Activated CD8-positive, alpha-beta memory T cell treated with anti-CD3 and anti-CD28 coated beads, Interleukin-2, amount 50 U/mL, for 24 hours (primary cell): ENCODE results near the gene KCNQ1OT1.

Experiments
- DNase-seq: peaks from one replicate; pipeline ENCODE4 v3.0.0-alpha.2; 2020; ENCODE audit errors: extremely low read depth

Gene KCNQ1OT1

DNA sequence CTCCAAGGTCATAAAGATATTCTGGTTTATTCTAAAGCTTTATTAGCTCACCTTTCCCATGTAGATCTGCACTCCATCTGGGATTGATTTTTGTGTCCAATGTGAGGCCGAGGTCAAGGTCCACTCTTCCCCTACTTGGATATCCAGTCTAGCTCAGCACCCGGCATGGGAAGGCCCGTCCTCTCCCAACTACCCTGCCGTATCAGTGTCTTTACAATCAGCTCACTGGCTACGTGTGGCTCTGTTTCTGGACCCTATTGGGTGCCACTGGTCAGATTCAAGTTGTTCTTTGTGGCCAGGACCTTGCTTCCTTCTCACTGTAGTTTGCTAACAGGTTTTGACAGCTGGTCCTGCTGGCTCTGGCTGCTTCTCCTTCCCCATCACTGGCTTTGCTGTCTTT, 30.9 kb downstream of the KCNQ1OT1 start:
- no peak for DNase-seq

DNA sequence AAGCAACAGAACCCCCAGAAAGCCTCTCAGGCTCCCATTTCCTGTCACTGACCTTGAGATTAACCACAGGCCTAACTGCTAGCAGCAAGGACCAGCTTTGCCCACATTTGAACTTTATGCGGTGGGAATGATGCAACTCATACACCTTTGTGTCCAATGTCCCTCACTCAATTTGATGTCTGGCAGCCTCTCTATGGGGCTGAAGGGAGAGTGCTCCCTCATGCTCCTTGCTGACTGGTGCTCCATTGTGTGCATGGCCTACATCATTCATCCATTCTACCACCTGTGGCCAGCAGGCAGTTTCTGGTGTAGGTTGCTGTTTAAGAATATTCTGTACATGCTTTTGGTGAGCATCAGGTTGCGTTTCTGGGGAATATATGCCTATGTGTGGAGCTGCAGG, 31.9 kb downstream of the KCNQ1OT1 start:
- DNase-seq, result no peak

DNA sequence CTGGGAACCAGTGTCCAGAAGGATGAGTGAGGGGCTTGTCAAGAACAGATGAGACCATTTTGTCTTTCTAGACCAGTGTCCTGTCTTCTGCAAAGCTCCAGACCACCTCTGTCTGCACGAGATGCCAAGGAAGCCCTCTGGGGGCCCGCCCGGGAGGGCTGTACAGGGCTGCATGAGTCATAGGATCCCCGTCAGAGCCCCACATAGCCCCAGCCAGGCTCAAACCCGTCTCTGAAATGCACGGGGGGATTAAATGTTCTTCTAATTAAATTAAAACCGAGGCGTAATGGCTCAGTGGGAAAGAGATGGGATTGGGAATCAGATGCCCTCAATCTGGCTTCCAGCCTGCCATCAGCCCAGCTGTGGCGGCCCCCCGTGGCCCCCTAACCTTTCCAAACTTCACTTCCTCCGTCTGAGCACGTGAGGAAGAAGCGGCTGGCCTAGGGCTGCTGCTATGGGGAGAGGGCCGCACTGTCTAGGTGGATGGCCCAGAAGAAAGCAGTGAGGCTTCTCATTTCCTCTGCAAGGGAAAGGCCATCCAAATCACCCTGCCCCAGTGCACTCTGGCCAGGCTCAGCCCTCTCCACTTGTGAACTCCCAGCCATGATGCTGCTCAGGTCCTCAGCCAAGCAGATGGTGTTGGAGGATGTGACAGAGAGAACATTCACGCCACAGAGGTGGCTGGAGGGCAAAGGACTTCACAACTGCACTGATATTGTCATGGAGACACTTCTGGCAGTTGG, 32.8 kb downstream of the KCNQ1OT1 start:
- DNase-seq, result no peak

DNA sequence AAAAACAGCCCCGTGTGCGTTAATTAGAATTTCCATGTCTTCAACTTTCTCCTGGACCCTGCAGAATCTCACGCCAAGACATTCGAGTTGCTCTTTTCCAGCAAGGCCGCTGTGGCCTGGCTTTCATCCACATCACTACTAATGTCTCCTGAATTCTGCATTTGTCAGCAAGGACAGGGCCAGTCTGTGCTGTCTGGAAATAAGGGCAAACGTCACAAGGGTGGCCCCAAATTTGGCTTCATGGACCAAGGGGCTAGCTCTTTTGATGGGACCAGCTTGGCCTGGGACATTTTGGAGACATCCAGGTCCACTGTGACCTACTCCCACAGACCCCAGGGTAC, 33.4 kb downstream of the KCNQ1OT1 start:
- DNase-seq, result no peak

DNA sequence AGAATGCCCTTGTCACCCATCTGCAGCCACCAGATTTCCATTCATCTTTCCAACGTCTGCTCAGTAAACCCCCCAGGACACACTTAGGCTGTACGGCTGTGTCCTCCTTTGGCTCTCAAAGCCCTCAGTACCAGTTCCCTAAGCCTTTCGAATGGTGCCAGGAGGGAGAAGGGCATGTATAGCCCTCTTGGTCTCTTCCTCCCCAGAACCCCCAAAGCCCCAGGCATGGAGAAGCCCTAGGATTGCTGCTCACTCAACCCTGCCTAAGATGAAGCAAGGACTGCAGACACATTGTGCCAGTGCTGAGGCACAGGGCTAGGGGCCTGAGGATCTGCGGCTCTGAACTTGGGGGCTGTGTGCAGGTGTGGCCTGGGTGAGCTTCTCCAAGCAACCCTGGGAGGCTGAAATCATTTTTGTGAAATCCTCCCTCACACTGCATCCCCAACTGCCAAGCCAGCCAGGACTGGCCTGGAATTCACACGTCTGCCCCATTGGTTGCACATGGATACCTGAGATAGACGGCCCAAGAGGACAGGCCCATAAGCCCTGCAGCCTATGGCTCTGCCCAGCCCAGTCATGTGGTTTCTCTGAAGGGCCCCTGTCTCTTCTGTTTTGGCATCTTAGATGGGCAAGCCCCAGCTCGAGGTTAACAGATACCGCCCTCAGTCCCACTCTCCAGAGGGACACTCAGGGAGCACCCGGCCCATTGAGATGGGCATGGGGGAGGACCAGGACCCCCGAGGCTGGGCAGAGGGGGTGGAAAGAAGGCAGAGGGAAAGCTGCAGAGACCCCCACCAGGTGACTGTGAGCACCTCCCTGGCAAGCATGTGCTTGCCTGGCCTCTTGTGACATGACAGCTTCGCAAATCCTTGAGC, 34.0 kb downstream of the KCNQ1OT1 start:
- no peak for DNase-seq

DNA sequence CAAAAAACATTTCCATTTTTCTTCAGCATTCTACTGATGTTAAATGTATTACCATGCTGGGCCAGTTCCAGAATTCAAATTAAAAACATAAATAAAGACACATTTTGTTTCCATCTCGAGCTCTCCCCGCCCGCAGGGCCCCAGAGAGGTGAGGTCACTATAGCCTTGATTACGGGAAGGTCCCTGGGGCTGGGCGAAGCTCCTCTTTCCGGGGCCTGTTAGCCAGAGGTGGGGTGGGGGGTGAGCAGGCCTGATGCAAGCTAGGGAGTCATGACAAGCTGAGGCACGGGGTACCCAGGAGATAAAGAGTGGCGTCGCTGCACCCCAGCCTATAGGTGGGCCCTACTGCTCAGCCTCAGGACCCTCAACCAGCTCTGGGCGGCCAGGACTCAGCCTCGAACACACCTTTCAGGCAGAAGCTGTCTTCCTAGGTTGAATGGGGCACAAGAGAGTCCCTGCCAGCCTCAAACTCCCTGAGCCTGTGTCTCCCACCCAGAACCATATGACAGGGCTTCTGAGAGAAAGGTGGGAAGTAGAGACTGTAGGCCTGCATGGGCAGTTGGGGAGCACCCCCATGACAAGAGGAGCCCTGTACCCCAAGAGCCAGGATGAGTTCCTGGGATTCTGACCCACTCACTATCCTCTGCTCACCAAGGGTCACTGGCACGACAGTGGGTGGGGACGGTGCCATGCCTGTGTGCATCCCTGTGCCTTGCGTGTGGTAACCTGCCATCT, 34.8 kb downstream of the KCNQ1OT1 start:
- no peak for DNase-seq

DNA sequence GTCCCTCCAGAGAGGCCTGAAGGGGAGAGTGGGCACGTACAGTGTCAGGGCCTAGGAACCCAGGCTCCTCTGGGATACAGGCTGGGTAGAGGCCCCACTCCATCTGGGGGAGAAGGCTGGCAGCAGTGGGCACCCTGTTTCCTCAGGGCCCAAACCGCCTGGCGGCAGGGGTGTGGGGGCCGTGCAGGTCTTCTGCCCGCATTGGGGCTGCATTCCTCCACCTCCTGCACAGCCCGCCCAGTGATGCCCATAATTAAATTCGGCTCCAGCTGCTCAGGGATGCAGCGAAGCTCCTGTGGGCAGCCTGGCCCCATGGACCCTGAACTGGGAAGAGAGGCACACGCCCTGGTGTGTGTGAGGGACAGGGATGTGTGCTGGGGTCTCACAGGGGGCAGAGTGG, 35.4 kb downstream of the KCNQ1OT1 start:
- DNase-seq, result no peak

DNA sequence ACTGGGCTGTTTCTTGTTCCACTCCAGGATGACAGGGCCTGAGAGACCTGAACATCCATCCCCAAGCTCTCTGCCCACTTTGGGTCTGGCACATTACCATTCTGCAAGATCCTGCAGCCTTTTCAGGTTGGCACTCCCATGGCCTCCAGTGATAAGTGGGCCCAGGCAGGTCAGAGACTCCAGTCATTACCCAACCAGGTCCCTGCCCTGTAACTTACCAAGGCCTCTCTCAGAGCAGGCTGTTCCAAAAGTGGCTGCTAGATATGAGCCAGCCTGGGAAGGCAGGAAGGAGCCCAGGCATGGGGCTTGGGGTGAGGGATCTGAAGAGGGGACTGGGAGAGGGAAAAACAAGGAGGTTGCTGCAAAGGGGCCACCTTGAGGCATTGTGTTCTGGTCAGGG, 35.9 kb downstream of the KCNQ1OT1 start:
- DNase-seq, result no peak

DNA sequence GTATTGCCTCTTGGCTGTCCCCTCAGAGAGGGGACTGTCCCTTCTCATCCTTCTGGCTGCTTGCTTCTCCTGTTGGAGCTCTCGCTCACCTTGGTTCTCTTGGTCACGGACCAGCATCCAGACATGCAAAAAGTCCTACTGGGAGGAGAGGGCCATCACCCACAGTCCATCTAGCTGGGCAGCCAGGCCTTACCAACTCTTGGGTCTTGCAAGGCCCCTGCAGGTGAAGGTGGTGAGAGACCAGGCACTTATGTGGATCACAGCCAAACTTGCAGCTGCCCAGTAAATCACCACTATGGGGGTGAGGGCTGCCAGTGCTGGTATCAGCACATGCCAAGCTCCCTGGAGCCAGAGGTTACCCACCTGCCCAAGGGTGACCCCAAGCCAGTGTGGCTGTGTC, 36.3 kb downstream of the KCNQ1OT1 start:
- no peak for DNase-seq

DNA sequence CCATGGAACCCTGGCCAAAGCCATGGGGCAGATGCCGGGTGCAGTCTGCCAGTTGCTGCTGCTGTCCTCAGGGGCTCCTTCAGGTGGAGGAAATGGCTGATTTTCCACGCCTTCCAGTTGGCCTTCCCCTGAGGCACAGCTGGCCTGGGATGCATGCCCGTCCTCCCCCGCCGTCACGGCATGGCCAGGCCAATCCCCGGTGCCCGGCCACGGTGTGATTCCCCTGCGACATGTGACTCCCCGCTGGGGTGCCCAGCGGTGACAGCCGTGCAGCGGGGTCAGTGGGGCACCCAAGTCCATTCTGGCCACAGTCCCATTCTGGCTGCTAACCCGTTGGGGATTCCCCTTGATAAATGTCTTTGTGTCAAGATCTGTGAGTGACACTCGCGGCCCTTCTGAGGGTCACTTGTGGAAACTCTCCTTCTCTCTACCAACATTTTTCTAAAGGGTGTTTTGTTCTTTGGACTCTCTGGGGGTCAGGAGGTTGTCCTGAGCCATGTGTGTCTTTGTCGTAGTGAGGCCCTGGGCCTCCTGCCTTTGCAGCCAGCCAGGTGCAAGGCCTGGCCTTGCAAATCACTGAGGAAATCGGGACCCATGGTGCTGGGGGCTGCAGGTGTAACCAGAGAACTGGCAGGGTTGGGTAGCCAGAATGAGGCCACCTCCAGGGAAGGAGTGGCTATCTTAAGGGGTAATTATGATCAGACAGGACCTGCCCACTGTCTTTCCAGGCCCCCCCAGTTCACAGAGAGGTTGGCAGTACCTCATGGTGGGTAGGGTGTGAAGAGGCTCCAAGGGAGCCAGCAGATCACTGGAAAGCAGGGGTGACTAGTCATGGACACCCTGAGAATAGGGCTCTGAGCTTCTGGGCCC, 37.1 kb downstream of the KCNQ1OT1 start:
- no peak for DNase-seq

DNA sequence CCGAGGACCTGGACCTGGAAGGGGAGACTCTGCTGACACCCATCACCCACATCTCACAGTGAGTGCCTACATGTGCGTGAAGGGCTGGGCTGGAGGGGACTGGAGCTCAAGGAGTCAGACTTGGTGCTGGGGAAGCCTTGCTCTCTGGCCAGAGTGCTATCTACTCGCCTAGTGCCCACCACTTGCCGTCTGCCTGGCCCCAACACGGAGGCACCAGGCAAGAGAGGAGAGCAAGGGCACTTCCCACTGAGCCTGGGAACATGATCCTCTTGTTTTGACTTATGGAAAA, 37.8 kb downstream of the KCNQ1OT1 start:
- no peak for DNase-seq

DNA sequence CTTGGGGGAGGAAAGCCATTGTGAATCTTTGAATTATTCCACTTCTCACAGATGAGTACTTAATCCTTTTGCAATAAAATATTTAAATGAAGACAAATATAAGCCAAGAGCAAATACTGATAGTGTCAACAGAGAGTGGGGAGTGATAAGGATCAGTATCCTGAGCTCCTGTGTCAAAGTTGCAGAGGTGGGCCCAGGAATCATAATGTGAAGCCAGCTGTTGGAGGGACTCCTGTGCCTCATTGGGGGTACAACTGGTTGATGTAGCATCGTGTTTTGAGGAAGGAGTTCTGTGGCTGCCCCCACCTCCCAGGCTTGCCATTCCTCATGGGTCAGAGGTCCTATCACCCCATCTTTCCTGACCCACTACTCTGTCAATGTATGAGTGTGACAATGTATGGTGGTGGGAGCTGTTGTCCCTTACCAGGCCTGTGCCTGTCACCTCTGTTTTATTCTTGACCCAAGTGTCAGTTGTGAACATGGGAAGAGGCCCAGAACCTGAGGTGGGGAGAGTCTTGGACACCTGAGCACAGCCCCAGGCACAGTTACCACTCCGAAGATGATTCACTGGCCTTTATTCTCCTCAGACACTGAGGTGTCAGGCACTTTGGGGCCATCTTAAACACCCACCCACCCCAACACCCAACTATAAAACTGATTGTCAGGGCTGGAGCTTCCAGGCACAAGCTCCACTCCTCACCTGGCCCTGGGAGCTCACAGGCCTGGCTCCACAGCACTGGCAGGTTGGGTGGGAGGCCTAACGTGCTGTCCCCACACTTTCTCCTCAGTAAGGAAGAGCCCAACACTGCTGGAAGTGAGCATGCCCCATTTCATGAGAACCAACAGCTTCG, 38.4 kb downstream of the KCNQ1OT1 start:
- no peak for DNase-seq

DNA sequence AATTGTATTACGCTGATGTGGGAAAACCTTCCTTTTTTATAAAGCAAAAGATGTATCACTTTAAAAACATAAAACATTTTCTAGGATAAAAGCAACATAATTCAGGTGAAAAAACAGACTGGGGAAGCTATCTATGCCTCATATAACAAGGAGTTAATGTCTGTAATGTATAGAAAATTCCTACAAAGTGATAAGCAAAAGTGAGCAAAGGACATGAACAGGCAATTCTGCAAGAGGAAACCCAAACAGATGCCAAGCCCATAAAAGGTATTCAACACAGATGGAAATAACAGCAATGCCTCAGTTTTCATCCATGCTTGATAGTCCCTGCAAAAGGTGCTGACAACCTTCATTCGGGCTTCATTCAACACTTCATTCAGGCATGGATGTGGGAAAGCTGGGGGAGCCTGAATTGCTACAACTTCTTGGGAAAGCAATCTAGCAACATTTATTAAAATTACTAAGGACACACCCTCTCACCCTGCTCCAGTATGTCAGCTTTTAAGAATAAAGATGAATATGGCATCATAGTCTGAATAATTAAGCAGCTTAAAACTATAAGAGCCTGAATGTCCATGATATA, 39.3 kb downstream of the KCNQ1OT1 start:
- DNase-seq, result no peak

DNA sequence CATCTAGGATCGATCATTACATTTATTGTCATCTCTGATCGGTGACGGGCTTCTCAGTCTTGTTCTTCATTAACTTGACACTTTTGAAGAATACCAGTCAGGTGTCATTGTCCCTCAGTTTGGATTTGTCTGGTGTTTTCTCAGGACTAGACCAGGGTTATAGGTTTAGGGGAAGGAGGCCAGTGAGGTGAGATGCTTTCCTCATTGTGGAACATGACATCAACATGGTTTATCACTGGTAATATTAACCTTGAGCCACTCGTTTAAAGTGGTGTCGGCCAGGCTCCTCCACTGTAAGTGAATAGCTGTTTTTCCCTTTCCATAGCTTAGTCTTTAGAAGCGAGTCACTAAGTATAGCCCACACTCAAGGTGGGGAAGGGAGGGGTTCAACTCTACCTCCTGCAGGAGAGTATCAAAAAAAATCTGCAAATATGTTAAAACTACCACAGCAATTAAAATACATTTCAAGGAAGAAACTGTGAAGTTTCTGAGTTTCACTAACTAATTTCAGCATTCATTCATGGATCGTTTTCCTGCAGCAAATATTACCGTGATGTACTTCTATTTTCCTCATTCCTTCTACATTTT, 42.0 kb downstream of the KCNQ1OT1 start:
- no peak for DNase-seq

DNA sequence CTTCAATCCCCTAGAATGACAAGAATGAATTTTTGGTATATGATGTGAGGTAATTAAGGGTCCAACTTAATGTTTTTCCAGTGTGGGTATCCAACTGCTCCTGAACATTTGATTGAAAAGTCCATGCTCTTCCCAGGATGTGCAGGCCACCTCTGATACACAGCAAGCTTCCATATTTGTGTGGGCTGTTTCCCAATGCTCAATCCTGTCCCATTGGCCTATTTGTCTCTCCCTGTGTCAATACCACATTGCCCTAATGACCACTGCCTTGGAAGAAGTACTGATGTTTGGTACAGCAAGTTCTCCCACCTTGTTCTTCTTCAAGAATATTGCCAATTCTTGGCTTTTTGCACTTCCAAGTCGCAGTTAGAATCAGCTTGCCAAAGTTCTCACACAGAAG, 42.9 kb downstream of the KCNQ1OT1 start:
- DNase-seq, result no peak

DNA sequence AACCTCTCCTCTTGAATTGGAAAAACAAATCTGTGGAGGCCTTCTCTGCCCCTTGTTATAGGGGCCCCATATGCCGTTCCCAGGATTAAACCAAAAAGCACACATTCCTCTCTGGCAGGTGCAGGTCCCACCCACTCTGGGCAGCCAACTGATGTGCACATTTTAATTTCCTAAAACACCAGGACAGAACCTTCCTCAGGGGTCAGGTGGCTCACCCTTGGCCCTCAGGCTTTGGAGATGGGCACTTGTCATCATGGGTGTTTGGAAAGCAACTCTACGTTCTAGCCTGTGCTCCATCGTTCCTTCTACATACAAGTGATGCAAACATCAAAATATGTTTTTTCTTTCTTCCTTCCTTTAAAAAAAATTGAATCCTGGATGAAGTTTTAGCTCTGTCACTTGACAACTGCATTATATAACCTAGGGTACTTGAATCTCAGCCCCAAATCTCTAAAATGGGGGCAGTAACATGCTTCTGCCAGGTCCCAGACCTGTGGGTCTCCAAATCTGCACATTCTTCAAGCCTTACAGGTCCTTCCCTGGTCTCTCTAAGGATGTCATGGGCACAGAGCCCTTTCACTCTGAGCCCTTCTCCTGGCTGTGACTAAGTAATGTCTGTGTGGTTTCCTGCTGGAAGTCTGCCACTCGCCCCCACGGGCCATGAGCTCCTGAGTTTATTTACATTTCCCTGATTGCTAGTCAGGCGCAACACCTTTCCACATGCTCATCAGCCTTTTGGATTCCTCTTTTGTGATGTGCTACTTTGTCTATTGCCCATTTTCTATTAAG, 43.8 kb downstream of the KCNQ1OT1 start:
- DNase-seq, result no peak

DNA sequence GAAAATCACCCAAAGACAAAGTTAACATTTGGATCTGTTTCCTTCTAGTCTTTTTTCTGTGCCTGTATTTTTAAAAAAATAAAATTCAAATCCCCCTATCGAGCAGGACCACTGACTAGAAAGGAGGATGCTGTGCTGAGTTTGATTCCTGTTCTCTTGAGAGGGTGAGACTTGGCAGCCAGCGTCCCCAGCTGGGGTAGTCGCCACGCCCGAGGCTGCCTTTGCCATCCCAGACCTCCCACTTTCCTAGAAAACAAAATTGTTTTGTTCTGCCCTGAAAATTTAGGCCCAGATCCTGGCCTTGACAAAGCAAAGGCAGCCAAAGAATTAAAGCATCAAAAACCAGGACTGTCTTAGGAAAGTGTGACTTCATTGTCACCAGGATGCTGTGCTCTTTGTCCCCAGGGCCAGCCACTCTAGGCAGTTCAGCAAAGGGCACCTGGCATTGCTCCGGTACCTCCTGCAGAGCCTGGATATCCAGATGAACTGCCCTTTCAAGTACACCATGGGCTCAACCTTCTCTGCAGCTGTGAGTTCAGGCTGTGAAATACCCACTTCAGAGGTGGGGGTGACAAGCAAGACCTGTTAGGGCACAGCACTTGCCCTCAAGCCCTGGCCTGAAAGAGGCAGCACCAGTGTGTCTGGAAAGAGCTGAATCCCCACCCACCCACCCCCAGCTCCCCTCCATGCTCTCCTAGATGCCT, 44.6 kb downstream of the KCNQ1OT1 start:
- no peak for DNase-seq

DNA sequence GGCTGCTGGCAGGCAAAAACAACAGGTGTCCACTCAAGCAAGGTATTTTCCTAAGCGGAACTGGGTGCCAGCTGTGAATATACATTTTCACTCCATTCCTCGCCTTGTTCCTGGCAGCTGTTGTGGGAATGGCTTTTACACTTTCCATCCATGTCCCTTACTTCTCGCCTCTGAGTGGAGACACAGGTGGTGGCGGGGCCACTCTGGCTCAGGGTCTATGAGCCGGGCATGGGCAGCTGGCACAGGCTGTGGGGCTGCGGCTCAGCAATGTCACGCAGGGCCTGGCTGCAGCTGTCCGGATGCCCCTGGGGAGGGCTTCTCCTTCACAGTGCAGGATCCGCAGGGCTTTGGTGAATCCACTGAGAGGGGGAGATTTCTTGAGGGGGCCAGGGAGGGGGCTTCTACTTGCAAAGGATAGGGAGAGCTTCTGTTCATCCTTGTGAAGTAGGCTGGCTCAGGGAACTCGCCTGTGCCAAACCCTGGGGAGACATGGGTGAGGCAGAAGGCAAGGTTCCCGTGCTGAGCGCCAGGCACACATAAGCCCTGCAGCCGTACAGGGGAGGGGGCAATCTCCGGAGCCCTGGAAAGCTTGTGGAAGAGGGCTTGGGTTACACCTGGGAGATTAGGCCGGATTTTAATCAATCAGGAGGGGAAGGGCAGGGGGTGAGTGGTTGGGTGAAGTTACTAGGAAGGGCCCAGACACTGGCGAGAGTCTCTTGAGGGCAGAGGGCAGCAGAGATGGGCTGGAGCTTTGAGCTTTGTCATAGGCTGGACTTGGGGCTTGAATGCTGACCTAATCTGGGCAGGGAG, 45.7 kb downstream of the KCNQ1OT1 start:
- no peak for DNase-seq
